Nephron progenitor cell (in vitro differentiated cells): ENCODE results near the gene PPHLN1.

Experiments
- DNase-seq: peaks from one replicate; pipeline ENCODE4 v3.0.0; 2021
- H3K27ac Mint-ChIP-seq: 2 replicates; pipeline ENCODE4 v1.8.0; 2021; ENCODE audit warnings: mild to moderate bottlenecking, moderate library complexity, mixed read lengths
- H3K27me3 Mint-ChIP-seq: 2 replicates; pipeline ENCODE4 v1.8.0; 2021; ENCODE audit warnings: mild to moderate bottlenecking, low read depth, mixed read lengths; ENCODE audit not compliant: poor library complexity
- H3K36me3 Mint-ChIP-seq: 2 replicates; pipeline ENCODE4 v1.8.0; 2021; ENCODE audit warnings: low read depth, mixed read lengths
- H3K4me1 Mint-ChIP-seq: 2 replicates; pipeline ENCODE4 v1.8.0; 2021; ENCODE audit warnings: mixed read lengths
- H3K4me3 Mint-ChIP-seq: 2 replicates; pipeline ENCODE4 v1.8.0; 2021; ENCODE audit warnings: mild to moderate bottlenecking, moderate library complexity, mixed read lengths
- H3K9me3 Mint-ChIP-seq: 2 replicates; pipeline ENCODE4 v1.8.0; 2021; ENCODE audit warnings: mild to moderate bottlenecking, moderate library complexity, mixed read lengths
- CTCF ChIP-seq: fragments of 200-600 bp; sonication (generic); IDR thresholded peaks from 2 replicates; pipeline ENCODE4 v1.5.0; 2021; ENCODE audit warnings: antibody characterized with exemption

Gene PPHLN1

GRCh38 chr12:42483521-42483790 lies 157.5 kb downstream of the PPHLN1 start:
- no peak for TF ChIP-seq CTCF
- DNase-seq, result peak; percentile 71
- Mint-ChIP-seq H3K4me3 (peak overlapping the region; percentile 90), H3K27ac (peak overlapping the region; percentile 98), H3K36me3 (peaks cover under 1% of the 10 kb centered on the region), H3K4me1 (peaks cover 73% of the 10 kb centered on the region), H3K9me3 (no peaks in the 10 kb centered on the region), H3K27me3 (peaks cover 3% of the 10 kb centered on the region)

GRCh38 chr12:42484996-42485395 lies 159.0 kb downstream of the PPHLN1 start:
- peaks cover 72% of the 10 kb centered on the region for H3K4me1 Mint-ChIP-seq

GRCh38 chr12:42485823-42486222 lies 159.9 kb downstream of the PPHLN1 start:
- H3K4me3 Mint-ChIP-seq, result peak overlapping the region; percentile 90
- no peak overlapping the region for H3K27ac Mint-ChIP-seq
- no peaks in the 10 kb centered on the region for H3K36me3 Mint-ChIP-seq
- DNase-seq, result no peak
- no peak for TF ChIP-seq CTCF
- peaks cover 65% of the 10 kb centered on the region for H3K4me1 Mint-ChIP-seq
- H3K9me3 Mint-ChIP-seq, result no peaks in the 10 kb centered on the region
- H3K27me3 Mint-ChIP-seq, result peaks cover 3% of the 10 kb centered on the region

More at GRCh38 chr12:42484996-42485395, 159.0 kb downstream of the PPHLN1 start:
- TF ChIP-seq CTCF, result no peak
- H3K27me3 Mint-ChIP-seq, result peaks cover 3% of the 10 kb centered on the region
- H3K36me3 Mint-ChIP-seq, result no peaks in the 10 kb centered on the region
- H3K4me3 Mint-ChIP-seq, result peak overlapping the region; percentile 90
- no peaks in the 10 kb centered on the region for H3K9me3 Mint-ChIP-seq
- no peak for DNase-seq
- H3K27ac Mint-ChIP-seq, result no peak overlapping the region

GRCh38 chr12:42486407-42486806 lies 160.4 kb downstream of the PPHLN1 start:
- H3K27ac Mint-ChIP-seq, result no peak overlapping the region
- H3K4me1 Mint-ChIP-seq, result peaks cover 59% of the 10 kb centered on the region
- H3K4me3 Mint-ChIP-seq, result no peak overlapping the region
- no peak for TF ChIP-seq CTCF
- H3K27me3 Mint-ChIP-seq, result peaks cover 3% of the 10 kb centered on the region
- H3K36me3 Mint-ChIP-seq, result no peaks in the 10 kb centered on the region
- no peaks in the 10 kb centered on the region for H3K9me3 Mint-ChIP-seq
- no peak for DNase-seq

GRCh38 chr12:42490261-42490842 lies 164.4 kb downstream of the PPHLN1 start:
- peaks cover 12% of the 10 kb centered on the region for H3K36me3 Mint-ChIP-seq
- no peaks in the 10 kb centered on the region for H3K27me3 Mint-ChIP-seq
- DNase-seq, result no peak
- peak overlapping the region; percentile 5 for H3K27ac Mint-ChIP-seq
- no peak for TF ChIP-seq CTCF
- H3K4me3 Mint-ChIP-seq, result no peak overlapping the region
- no peaks in the 10 kb centered on the region for H3K9me3 Mint-ChIP-seq
- peaks cover 35% of the 10 kb centered on the region for H3K4me1 Mint-ChIP-seq
